ENCODE results near the gene PCTP. TPM values are rescaled to one million over a fixed set of nuclear protein-coding genes. Genes with fewer than 3 reads are reported as not detected.

PCTP gene
- 20.2 and 20.5 TPM in 2 replicates for total RNA-seq

GRCh38 chr17:55750750-55751657 lies at the start of gene PCTP:
Gene PCTP, plus strand, starts transcription at chr17:55751051. Its CDS starts 53 bp downstream, at chr17:55751104.

GRCh38 chr17:55722742-55723487 lies 27.9 kb upstream of the PCTP start, which contains the start of gene TMEM100:
Gene TMEM100, minus strand, starts transcription at chr17:55722864. Its CDS starts 1,794 bp downstream, at chr17:55721070.

Other genes starting within 250 kb of the PCTP start
- not detected in 2 replicates for gene SMIM36, start 239.6 kb upstream of the PCTP start, total RNA-seq
- gene TMEM100, start 28.2 kb upstream of the PCTP start, total RNA-seq, result 1.4 and 1.9 TPM in 2 replicates